ENCODE data around the gene WASF2.
"Not testable (repeated sequence)": the region's sequence is repeated elsewhere in the genome, so short reads cannot be mapped to it uniquely, and the experiment has no call there.

WASF2 gene

DNA sequence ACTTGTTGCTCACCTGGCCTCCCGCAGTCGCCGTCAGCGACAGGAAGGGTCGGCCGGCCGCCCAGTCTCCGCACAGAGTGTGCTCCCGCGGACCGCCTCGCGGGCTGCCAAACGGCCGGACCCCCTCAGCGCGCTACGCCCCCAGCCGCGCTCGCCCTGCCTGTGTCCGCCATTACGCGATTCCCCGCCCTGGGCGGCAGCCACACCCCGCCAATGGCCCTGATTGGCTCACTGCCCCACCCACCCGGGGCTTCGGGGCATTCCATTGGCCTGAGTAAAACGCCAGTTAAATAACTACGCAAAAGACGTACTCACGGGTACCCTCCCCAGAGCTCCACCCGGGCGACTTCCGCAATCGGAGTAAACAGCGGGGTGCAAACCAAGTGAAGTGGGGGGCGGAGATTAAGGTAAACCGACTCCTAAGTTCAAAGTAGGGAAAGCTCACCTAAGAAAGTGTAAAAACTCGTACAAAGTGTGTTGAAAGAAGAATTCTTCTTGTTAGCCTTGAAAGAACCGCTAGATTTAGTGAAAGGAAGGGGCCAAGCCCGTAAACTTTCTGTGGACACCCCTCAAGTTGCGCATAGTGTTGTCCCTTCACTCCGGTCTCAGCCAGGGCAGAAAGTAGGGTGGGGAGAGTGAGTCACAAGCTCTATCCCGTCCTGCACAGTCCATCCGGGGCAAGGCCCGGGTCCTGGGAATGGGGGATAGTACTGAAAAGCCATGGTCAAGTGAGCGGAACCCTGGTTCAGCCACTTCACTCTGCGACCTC is at the start of gene WASF2:
TSS of gene WASF2 (minus strand) at position 195 of the 769 bp plus-strand sequence. CDS start 61,277 bp downstream, outside the sequence.
- peak; percentile 98 for DNase-seq (ENCODE audit: low spot score in 2 of 2)
- Histone ChIP-seq H3K27me3 (ENCODE audit: low read depth) (no peaks in the 10 kb centered on the region), H3K36me3 (replicated peaks) (peaks cover 4% of the 10 kb centered on the region; the same call in 1 of the 2 replicates), H3K4me1 (peaks cover 17% of the 10 kb centered on the region), H3K9me3 (no peaks in the 10 kb centered on the region), H3K4me3 (peak within 1 kb of the TSS; percentile 97)
- in situ Hi-C loops (cut with MboI; ENCODE audit: low sequenced_read_pairs), result no loop called here

GRCh38 chr1:27538793-27539192 is 48.8 kb upstream of the WASF2 start:
- no peak for DNase-seq (ENCODE audit: low spot score in 2 of 2)
- no peaks in the 10 kb centered on the region for H3K9me3 ChIP-seq
- H3K36me3 ChIP-seq (replicated peaks), result no peaks in the 10 kb centered on the region
- H3K4me3 ChIP-seq, result no peak overlapping the region
- in situ Hi-C loops (cut with MboI; ENCODE audit: low sequenced_read_pairs), result no loop called here
- peaks cover 5% of the 10 kb centered on the region for H3K4me1 ChIP-seq
- no peaks in the 10 kb centered on the region for H3K27me3 ChIP-seq (ENCODE audit: low read depth)

DNA sequence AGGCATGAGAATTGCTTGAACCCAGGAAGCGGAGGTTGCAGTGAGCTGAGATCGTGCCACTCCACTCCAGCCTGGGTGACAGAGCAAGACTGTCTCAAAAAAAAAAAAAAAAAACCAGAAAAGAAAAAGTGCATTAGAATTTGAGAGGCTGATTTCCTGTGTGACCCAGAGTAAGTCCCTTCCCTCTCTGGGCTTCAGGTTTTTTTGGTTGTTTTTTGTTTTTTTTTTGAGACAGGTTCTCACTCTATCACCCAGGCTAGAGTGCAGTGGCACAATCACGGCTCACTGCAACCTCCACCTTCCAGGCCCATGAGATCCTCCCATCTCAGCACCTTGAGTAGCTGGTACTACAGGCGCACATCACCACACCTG is 48.3 kb upstream of the WASF2 start:
- in situ Hi-C loops (cut with MboI; ENCODE audit: low sequenced_read_pairs); H3K27me3 ChIP-seq (ENCODE audit: low read depth); H3K36me3 ChIP-seq (replicated peaks); H3K4me1 ChIP-seq; H3K9me3 ChIP-seq; DNase-seq (ENCODE audit: low spot score in 2 of 2); H3K4me3 ChIP-seq: not testable (repeated sequence)

DNA sequence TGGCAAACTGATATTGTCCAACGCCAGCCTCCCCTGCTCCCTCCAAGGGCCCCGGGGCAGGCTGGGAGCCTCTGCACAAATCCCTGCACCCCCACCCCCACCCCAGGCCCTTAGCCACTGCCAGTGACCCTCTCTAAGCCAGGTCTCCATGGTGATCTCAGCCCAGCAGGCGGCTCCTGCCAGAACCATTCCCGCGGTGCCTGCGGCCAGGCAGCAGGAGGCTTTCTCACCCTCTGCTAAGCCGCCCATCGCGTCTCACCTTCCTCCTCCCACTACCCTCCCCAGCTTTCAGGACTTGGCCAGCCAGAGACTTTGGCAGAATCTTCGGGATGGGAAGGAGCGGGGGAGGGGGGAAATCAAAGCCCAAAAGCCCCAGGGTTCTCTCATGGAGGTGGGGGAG is 46.8 kb upstream of the WASF2 start:
- H3K27me3 ChIP-seq (ENCODE audit: low read depth), result no peaks in the 10 kb centered on the region
- peak; percentile 12 to 75 for DNase-seq (ENCODE audit: low spot score in 2 of 2)
- peaks cover 5% of the 10 kb centered on the region for H3K4me1 ChIP-seq
- H3K9me3 ChIP-seq, result no peaks in the 10 kb centered on the region
- H3K36me3 ChIP-seq (replicated peaks), result no peaks in the 10 kb centered on the region
- H3K4me3 ChIP-seq, result no peak overlapping the region
- in situ Hi-C loops (cut with MboI; ENCODE audit: low sequenced_read_pairs), result no loop called here

GRCh38 chr1:27536010-27536757 is 46.2 kb upstream of the WASF2 start:
- Histone ChIP-seq H3K9me3 (no peaks in the 10 kb centered on the region), H3K4me3 (no peak overlapping the region), H3K36me3 (replicated peaks) (no peaks in the 10 kb centered on the region), H3K27me3 (ENCODE audit: low read depth) (no peaks in the 10 kb centered on the region), H3K4me1 (peaks cover 5% of the 10 kb centered on the region)
- in situ Hi-C loops (cut with MboI; ENCODE audit: low sequenced_read_pairs), result no loop called here
- no peak for DNase-seq (ENCODE audit: low spot score in 2 of 2)

DNA sequence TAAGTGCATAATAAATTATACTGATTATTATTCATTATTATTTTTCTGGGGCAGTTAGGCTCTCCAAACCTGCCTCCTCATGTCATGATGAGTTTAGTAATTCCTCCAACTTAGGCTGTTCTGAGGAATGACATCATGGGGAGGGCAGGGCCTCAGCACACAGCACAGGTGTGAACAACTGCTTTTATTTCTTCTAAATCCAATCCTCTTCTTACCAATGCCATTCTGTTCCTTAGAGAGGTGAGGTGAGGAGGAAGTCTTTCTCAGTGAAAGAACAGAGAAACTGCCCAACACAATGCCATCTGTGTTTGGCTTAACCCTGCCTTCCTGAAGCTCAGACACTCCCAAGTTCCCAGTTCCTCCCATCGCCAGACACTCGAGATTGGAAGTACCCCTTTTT is 45.4 kb upstream of the WASF2 start:
- peaks cover 5% of the 10 kb centered on the region for H3K4me1 ChIP-seq
- DNase-seq (ENCODE audit: low spot score in 2 of 2), result no peak
- in situ Hi-C loops (cut with MboI; ENCODE audit: low sequenced_read_pairs), result no loop called here

GRCh38 chr1:27531959-27532685 is 42.2 kb upstream of the WASF2 start:
- Histone ChIP-seq H3K36me3 (replicated peaks) (no peaks in the 10 kb centered on the region), H3K4me3 (no peak overlapping the region), H3K9me3 (no peaks in the 10 kb centered on the region), H3K27me3 (ENCODE audit: low read depth) (no peaks in the 10 kb centered on the region), H3K4me1 (peaks cover 3% of the 10 kb centered on the region)
- no peak for DNase-seq (ENCODE audit: low spot score in 2 of 2)
- in situ Hi-C loops (cut with MboI; ENCODE audit: low sequenced_read_pairs), result no loop called here

More for the DNA sequence above, 45.4 kb upstream of the WASF2 start:
- no peaks in the 10 kb centered on the region for H3K27me3 ChIP-seq (ENCODE audit: low read depth)
- H3K9me3 ChIP-seq, result no peaks in the 10 kb centered on the region
- H3K4me3 ChIP-seq, result no peak overlapping the region
- no peaks in the 10 kb centered on the region for H3K36me3 ChIP-seq (replicated peaks)

DNA sequence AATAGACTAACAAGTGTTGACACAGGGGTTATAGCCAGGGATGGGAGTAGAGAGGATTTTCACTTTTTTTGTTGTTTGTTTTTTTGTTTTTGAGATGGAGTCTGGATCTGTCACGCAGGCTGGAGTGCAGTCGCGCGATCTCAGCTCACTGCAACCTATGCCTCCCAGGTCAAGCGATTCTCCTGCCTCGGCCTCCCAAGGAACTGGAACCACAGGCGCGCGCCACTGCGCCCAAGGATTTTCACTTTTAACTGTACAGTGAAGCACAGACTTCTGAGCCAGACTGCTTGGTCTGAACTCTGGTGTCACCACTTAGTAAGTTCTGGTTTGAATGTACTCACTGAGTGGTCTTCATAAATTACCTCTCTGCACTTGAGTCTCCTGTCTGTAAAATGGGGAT is 40.2 kb upstream of the WASF2 start:
- Histone ChIP-seq H3K4me3 (no peak overlapping the region), H3K9me3 (no peaks in the 10 kb centered on the region), H3K27me3 (ENCODE audit: low read depth) (no peaks in the 10 kb centered on the region), H3K4me1 (peaks cover 6% of the 10 kb centered on the region), H3K36me3 (replicated peaks) (no peaks in the 10 kb centered on the region)
- DNase-seq (ENCODE audit: low spot score in 2 of 2), result no peak
- in situ Hi-C loops (cut with MboI; ENCODE audit: low sequenced_read_pairs), result no loop called here

DNA sequence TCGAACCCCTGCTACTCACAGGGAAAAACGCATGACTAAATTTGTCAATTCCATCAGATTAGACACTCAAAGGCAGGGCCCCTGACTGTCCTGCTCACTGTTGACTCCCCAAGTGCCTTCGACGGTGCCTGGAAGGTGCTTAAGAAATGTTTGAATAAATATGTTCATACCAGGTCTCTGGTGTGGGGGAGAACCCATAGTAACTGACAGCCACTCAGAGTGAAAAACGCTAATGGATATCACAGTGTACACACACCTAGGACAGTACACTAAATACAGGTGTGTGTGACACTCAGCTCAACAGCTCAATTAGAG is 39.7 kb upstream of the WASF2 start:
- Histone ChIP-seq H3K36me3 (replicated peaks) (no peaks in the 10 kb centered on the region), H3K27me3 (ENCODE audit: low read depth) (no peaks in the 10 kb centered on the region), H3K9me3 (no peaks in the 10 kb centered on the region), H3K4me1 (peaks cover 6% of the 10 kb centered on the region), H3K4me3 (no peak overlapping the region)
- no peak for DNase-seq (ENCODE audit: low spot score in 2 of 2)
- in situ Hi-C loops (cut with MboI; ENCODE audit: low sequenced_read_pairs), result no loop called here

DNA sequence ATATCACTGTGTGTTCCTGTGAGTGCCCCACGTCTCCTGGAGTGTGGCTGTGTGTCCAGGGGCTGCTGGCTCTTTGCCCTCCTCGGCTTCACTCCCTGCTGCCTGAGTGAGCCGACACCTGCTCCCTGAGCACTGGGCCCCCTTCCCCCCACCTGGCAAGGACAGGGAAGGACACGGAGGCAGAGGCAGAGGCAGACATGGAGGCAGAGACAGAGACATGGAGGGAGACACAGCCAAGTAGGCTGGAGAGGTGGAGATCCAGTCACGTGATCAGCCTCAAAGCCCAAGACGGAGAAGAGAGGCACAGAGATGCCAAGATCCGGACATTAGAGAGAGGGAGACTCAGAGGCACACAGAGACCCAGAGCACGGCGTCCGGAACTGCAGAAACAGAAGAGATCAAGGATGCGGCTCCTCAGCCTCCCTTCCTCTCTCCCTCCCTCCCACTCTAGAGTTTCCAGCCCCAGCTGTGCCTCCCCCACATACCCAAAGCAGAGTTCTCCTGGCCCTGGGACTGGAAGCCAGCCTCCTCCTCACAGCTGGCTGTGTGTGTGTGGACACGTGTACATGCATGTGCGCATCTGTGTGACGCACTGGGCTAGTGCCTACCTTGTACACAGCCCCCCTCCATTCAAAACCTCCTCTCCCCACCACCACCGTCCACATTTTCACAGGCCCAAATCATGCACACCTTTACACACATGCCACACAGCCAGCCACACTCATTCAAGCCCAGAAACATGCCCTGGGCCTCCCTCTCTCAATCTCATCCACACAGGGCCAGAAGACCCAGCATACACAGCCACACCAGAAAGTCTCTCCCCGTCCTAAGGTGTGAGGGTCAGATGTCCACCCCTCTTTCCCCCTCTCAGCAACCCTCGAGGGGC is 39.1 kb upstream of the WASF2 start:
- Histone ChIP-seq H3K27me3 (ENCODE audit: low read depth) (no peaks in the 10 kb centered on the region), H3K4me3 (no peak overlapping the region), H3K36me3 (replicated peaks) (no peaks in the 10 kb centered on the region), H3K9me3 (no peaks in the 10 kb centered on the region), H3K4me1 (peaks cover 6% of the 10 kb centered on the region)
- no peak for DNase-seq (ENCODE audit: low spot score in 2 of 2)
- in situ Hi-C loops (cut with MboI; ENCODE audit: low sequenced_read_pairs), result no loop called here

DNA sequence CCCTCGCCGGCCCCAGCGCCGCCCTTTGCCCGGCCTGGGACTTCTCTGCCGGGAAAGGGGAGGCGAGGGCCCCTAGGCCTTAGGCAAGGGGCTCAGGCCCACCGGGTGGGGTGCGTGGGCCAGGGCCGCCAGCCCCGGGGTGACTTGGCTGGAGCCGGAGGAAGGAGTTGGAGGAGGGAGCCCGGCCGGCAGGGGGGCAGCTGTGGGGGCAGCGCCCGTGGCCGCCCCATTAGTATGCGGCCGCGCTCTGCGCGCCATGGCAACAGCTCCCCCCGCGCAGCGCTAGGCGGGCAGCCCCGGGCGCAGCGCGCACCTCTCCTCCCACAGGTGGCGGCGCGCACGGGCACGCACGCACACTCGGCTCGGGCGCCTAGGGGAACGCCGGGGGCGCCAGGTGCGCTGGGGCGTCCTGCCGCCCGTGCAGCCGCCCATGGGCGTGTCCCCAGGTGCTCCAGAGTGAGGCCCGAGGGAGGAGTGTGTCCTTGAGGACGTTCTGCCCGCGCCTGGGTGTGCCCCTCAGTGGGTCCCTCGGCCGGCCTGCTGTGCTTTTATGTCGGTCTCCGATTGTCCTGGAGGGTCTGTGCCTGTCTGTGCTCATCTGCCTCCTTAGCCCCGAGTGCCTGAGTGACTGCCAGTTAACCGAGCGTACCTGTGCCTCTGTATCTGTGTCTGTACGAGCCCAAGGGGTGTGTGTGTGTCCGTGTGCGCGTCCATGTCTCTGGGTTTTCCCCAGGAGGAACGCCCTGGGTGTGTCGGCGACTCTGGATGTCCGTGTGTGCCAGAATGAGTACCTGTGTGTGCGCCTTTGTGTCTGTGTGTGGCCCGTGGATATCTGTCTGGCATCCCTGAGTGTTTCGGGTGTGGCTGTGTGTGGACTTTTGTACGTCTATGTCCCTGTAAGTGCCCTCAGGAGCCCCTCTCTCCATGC is 38.2 kb upstream of the WASF2 start:
- H3K4me1 ChIP-seq, result peaks cover 6% of the 10 kb centered on the region
- no peaks in the 10 kb centered on the region for H3K27me3 ChIP-seq (ENCODE audit: low read depth)
- no peak overlapping the region for H3K4me3 ChIP-seq
- H3K36me3 ChIP-seq (replicated peaks), result no peaks in the 10 kb centered on the region
- no peak for DNase-seq (ENCODE audit: low spot score in 2 of 2)
- no peaks in the 10 kb centered on the region for H3K9me3 ChIP-seq
- in situ Hi-C loops (cut with MboI; ENCODE audit: low sequenced_read_pairs), result no loop called here

DNA sequence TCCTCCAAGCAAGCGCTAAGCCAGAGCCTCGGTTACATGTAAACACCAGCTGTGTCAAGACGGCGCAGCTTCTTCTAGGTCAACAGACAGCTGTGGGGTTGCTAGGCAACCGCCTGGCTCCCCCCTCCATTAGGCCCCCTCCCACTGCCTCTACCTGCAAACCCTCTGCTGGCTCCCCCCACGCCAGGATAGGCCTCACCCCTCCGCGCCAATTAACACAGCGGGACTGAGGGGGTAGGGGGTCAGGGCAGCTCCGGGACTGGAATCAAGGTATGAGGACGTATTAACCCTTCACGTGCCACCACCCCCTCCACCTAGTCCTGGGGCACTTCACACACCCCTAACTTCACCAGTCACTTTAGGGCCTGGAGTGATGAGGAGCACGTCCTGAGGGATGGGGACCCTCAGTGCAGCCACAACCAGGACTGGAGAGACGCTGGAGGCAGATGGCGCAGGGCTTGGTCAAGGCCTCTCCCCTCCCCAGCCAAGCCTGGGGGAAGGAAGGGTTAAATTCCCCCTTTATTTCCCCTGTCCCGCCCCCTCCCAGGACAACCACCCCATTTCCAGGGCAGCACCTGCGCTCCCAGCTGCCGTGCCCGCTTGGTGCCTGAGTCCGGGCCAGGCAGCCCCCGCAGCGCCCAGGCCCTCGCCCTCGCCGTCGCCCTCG is 37.4 kb upstream of the WASF2 start:
- in situ Hi-C loops (cut with MboI; ENCODE audit: low sequenced_read_pairs), result no loop called here
- H3K4me3 ChIP-seq, result no peak overlapping the region
- H3K27me3 ChIP-seq (ENCODE audit: low read depth), result no peaks in the 10 kb centered on the region
- H3K9me3 ChIP-seq, result no peaks in the 10 kb centered on the region
- peaks cover 6% of the 10 kb centered on the region for H3K4me1 ChIP-seq
- H3K36me3 ChIP-seq (replicated peaks), result no peaks in the 10 kb centered on the region
- peak in 1 of 2 experiments; percentile 34 for DNase-seq (ENCODE audit: low spot score in 2 of 2)

Data from HAP-1 (cell line).